Measurements from ENCODE around the gene VWA1. TPM values are rescaled to one million over a fixed set of nuclear protein-coding genes. Genes with fewer than 3 reads are reported as not detected.

Gene VWA1
- total RNA-seq, 1 donor from 2014 or later = 58.7 TPM

DNA sequence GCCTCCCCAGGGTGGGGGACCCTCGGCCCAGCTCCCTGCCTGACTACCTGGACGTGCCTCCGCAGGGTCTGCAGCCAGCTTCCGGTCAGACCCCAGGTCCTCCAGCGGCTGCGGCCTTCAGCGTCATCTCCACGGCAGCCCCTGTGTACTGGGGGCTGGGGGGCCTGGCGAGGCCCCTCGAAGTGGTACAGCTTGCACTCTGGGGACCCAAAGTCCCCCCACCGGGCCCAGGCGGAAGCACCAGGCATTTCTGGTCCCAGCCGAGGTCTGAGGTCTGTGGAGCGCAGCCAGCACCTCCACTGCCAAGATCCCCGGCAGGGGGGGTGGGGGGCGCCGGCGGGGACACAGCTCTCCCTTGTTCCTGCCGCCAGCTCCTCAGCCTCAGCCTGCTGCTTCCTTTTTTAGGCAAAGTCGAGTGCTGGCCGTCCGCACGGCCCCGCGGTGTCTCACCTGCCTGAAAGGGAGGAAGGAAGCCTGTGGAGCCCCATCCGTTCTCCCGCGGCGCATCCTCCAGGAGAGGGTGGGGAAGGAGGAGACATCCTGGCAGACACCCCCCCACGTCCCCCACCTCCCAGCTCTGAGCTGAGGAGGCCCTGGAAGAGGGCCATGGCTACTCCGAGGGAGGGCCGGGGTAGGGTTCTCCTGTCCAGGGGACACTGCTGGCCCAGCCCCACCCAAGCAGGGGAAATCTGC lies 1.2 kb upstream of the VWA1 start:
- H3K27ac ChIP-seq = peak overlapping the region; percentile 89
- H3K4me3 ChIP-seq = peak overlapping the region; percentile 28
- H3K27me3 ChIP-seq (ENCODE audit: low read depth) = peaks cover 16% of the 10 kb centered on the region
- TF ChIP-seq, protein P1, sequence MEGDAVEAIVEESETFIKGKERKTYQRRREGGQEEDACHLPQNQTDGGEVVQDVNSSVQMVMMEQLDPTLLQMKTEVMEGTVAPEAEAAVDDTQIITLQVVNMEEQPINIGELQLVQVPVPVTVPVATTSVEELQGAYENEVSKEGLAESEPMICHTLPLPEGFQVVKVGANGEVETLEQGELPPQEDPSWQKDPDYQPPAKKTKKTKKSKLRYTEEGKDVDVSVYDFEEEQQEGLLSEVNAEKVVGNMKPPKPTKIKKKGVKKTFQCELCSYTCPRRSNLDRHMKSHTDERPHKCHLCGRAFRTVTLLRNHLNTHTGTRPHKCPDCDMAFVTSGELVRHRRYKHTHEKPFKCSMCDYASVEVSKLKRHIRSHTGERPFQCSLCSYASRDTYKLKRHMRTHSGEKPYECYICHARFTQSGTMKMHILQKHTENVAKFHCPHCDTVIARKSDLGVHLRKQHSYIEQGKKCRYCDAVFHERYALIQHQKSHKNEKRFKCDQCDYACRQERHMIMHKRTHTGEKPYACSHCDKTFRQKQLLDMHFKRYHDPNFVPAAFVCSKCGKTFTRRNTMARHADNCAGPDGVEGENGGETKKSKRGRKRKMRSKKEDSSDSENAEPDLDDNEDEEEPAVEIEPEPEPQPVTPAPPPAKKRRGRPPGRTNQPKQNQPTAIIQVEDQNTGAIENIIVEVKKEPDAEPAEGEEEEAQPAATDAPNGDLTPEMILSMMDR (IDR thresholded peaks at IDR 0.05) = no peak
- H3K9me3 ChIP-seq = no peaks in the 10 kb centered on the region
- DNase-seq = peak; percentile 72
- intact Hi-C loops (cut with DNase I) = no loop called here
- H3K4me1 ChIP-seq = peaks cover 89% of the 10 kb centered on the region
- no peaks in the 10 kb centered on the region for H3K36me3 ChIP-seq
- peak; percentile 16 to 28 for ATAC-seq

DNA sequence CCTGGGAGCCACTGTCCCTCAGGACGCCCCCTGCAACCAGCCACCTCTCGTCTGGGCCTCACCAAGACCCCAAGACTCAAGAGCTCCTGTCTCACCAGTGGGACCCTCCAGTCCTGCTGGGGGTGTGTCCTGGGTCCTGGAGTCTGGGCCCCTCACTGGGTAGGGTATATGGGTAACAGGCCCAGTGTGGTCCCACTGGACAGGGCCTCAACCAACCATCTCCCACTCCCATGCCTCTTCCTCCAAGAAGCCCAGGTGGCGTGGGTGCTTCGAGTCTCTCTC lies 725 bp upstream of the VWA1 start:
- ATAC-seq (no peak), DNase-seq (no peak)
- H3K27me3 ChIP-seq (ENCODE audit: low read depth) = peaks cover 16% of the 10 kb centered on the region
- intact Hi-C loops (cut with DNase I) = no loop called here
- no peaks in the 10 kb centered on the region for H3K9me3 ChIP-seq
- H3K4me3 ChIP-seq = peak overlapping the region; percentile 57
- peak overlapping the region; percentile 89 for H3K27ac ChIP-seq
- H3K4me1 ChIP-seq = peaks cover 85% of the 10 kb centered on the region
- TF ChIP-seq, protein P1 (IDR thresholded peaks at IDR 0.05) = no peak
- H3K36me3 ChIP-seq = no peaks in the 10 kb centered on the region

DNA sequence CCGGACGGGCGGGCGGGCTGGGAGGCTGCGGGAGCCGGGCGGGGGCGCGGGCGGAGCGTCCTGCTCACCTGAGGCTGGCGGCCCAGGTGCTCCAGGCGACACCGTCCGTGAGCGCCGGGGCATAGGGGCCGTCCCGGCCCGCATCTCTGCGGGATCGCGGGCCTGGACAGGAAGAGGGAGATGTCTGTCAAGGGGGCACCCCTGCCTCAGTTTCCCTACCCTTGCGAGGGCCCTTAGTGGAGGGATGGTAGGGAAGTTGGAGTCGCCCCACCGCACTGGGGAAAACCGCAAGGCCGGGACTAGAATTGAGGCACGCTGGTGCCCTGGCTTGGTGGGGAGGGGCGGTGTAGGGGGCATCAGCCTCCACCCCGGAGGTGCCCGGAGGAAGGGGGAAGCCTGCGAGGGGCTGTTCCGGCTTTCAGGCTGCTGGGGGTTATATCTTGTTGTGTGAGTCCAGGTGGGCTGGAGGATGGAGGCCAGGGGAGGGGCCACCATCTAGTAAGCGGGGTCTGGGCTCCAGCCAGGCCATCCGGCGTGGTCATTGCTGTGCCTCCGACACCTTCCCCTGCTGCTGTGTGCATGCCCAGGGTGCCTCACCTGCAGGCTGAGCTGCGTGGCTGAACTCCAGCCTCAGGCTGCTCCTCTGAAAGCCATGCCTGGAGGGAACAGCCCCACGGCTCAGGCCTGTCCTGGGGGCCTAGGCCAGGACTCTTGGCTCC lies 580 bp downstream of the VWA1 start:
- H3K4me3 ChIP-seq = peak overlapping the region; percentile 57
- H3K27me3 ChIP-seq (ENCODE audit: low read depth) = peaks cover 16% of the 10 kb centered on the region
- no peak for DNase-seq
- H3K4me1 ChIP-seq = peaks cover 79% of the 10 kb centered on the region
- no peak for ATAC-seq
- H3K9me3 ChIP-seq = no peaks in the 10 kb centered on the region
- peak overlapping the region; percentile 89 for H3K27ac ChIP-seq
- TF ChIP-seq, protein P1 (IDR thresholded peaks at IDR 0.05) = no peak
- no peaks in the 10 kb centered on the region for H3K36me3 ChIP-seq
- intact Hi-C loops (cut with DNase I) = no loop called here

DNA sequence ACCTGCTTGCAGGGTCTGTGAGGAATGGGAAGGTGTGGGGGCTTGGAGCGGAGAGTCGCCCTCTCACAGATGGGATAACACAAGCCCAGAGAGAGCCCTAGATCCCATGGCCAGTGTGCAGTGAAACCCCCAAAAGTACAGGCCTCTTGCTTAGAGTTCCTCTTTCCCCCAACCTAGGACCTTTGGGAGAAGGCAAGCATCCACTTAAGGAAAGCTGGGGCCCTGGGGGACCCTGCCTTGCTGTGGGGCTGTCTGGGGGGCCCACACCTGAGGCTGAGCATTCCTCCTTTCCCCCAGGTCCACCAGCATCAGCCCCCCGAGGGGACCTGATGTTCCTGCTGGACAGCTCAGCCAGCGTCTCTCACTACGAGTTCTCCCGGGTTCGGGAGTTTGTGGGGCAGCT lies 1.1 kb downstream of the VWA1 start:
- Histone ChIP-seq H3K27ac (peak overlapping the region; percentile 89), H3K36me3 (no peaks in the 10 kb centered on the region), H3K27me3 (ENCODE audit: low read depth) (peaks cover 16% of the 10 kb centered on the region), H3K4me1 (peaks cover 79% of the 10 kb centered on the region), H3K9me3 (no peaks in the 10 kb centered on the region), H3K4me3 (peak overlapping the region; percentile 57)
- DNase-seq = no peak
- intact Hi-C loops (cut with DNase I) = no loop called here
- no peak for ATAC-seq
- TF ChIP-seq, protein P1 (IDR thresholded peaks at IDR 0.05) = no peak

DNA sequence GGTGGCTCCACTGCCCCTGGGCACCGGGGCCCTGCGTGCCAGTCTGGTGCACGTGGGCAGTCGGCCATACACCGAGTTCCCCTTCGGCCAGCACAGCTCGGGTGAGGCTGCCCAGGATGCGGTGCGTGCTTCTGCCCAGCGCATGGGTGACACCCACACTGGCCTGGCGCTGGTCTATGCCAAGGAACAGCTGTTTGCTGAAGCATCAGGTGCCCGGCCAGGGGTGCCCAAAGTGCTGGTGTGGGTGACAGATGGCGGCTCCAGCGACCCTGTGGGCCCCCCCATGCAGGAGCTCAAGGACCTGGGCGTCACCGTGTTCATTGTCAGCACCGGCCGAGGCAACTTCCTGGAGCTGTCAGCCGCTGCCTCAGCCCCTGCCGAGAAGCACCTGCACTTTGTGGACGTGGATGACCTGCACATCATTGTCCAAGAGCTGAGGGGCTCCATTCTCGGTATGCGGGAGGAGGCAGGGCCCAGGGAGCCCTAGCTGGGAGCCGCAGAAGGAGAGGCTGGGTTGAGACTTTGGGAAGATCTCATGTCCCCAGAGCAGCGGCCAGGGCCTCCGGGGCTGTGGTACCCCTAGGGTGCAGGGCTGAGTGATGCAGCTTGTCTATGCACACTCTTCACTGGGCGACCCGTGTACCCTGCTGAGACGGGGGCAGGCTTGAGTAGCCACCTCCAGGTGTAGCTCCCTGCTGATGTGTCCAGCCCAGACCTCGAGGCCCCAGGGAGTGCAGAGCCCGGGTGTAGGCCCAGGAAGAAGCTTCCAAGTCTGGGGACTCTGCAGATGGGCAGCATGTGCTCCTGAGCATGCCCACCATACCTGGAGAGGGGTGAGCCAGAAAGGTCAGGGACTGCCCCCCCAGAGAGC lies 1.8 kb downstream of the VWA1 start:
- no peak for ATAC-seq
- peaks cover 79% of the 10 kb centered on the region for H3K4me1 ChIP-seq
- H3K4me3 ChIP-seq = peak overlapping the region; percentile 57
- DNase-seq = no peak
- H3K27me3 ChIP-seq (ENCODE audit: low read depth) = peaks cover 16% of the 10 kb centered on the region
- H3K9me3 ChIP-seq = no peaks in the 10 kb centered on the region
- H3K36me3 ChIP-seq = no peaks in the 10 kb centered on the region
- intact Hi-C loops (cut with DNase I) = no loop called here
- no peak overlapping the region for H3K27ac ChIP-seq
- TF ChIP-seq, protein P1 (IDR thresholded peaks at IDR 0.05) = no peak

Measured in lower lobe of right lung (tissue), 2 donors.